HEK293T (cell line): ENCODE results near the gene ELF4.

Experiments
- CTCF ChIA-PET: fragments of 350-600 bp; formaldehyde crosslinking; extraction: SDS; loops from one replicate; lab custom pipeline; 2021; ENCODE audit warnings: antibody characterized with exemption, inconsistent platforms; lab: Yijun Ruan, JAX
- POLR2A ChIA-PET: fragments of 350-600 bp; formaldehyde crosslinking; extraction: SDS; loops from one replicate; lab custom pipeline; 2020; ENCODE audit warnings: antibody characterized with exemption, inconsistent platforms; lab: Yijun Ruan, JAX
- DNase-seq: peaks from one replicate; pipeline ENCODE4 v3.0.0; 2012; ENCODE audit warnings: mixed read lengths; ENCODE audit errors: extremely low spot score
- ARNT ChIP-seq: fragments of 450-650 bp; IDR thresholded peaks from 2 replicates; pipeline ENCODE4 v1.6.1; 2017; ENCODE audit warnings: mild to moderate bottlenecking
- BHLHE40 ChIP-seq: fragments of 450-650 bp; IDR thresholded peaks from 2 replicates; pipeline ENCODE4 v1.6.1; 2016; ENCODE audit warnings: mild to moderate bottlenecking, moderate library complexity, borderline replicate concordance
- CTBP1 ChIP-seq: fragments of 450-650 bp; IDR thresholded peaks from 2 replicates; pipeline ENCODE4 v1.6.1; 2016; ENCODE audit warnings: borderline replicate concordance
- ELF4 ChIP-seq: fragments of 450-650 bp; IDR thresholded peaks from 2 replicates; pipeline ENCODE4 v1.6.1; 2017; ENCODE audit warnings: antibody characterized with exemption
- FOXA1 ChIP-seq: fragments of 450-650 bp; IDR thresholded peaks from 2 replicates; pipeline ENCODE4 v1.6.1; 2016; ENCODE audit warnings: mild to moderate bottlenecking
- FOXK2 ChIP-seq: fragments of 450-650 bp; IDR thresholded peaks from 2 replicates; pipeline ENCODE4 v1.6.1; 2016; ENCODE audit warnings: mild to moderate bottlenecking
- FOXM1 ChIP-seq: fragments of 450-650 bp; IDR thresholded peaks from 2 replicates; pipeline ENCODE4 v1.6.1; 2017; ENCODE audit warnings: mild to moderate bottlenecking, borderline replicate concordance
- HDGF ChIP-seq: fragments of 450-650 bp; IDR thresholded peaks from 2 replicates; pipeline ENCODE4 v1.6.1; 2017; ENCODE audit warnings: antibody characterized with exemption, borderline replicate concordance
- L3MBTL2 ChIP-seq: fragments of 450-650 bp; conservative IDR thresholded peaks from 2 replicates; pipeline ENCODE4 v1.6.1; 2016; ENCODE audit warnings: mild to moderate bottlenecking
- LEF1 ChIP-seq: fragments of 450-650 bp; IDR thresholded peaks from 2 replicates; pipeline ENCODE4 v1.6.1; 2017; ENCODE audit warnings: mild to moderate bottlenecking, borderline replicate concordance
- NFRKB ChIP-seq: fragments of 450-650 bp; IDR thresholded peaks from 2 replicates; pipeline ENCODE4 v1.6.1; 2016; ENCODE audit warnings: mild to moderate bottlenecking, moderate library complexity
- SP1 ChIP-seq: fragments of 450-650 bp; IDR thresholded peaks from 2 replicates; pipeline ENCODE4 v1.6.1; 2017
- SUZ12 ChIP-seq: fragments of 450-650 bp; IDR thresholded peaks from 2 replicates; pipeline ENCODE4 v1.6.1; 2016; ENCODE audit warnings: mild to moderate bottlenecking
- TARDBP ChIP-seq: fragments of 450-650 bp; IDR thresholded peaks from 2 replicates; pipeline ENCODE4 v1.6.1; 2016
- ZNF384 ChIP-seq: fragments of 450-650 bp; IDR thresholded peaks from 2 replicates; pipeline ENCODE4 v1.6.1; 2016
- TF ChIP-seq, protein P1 (sequence below): fragments of 450-650 bp; IDR thresholded peaks from 2 replicates; pipeline ENCODE4 v1.6.1; 2016

ELF4 gene

DNA sequence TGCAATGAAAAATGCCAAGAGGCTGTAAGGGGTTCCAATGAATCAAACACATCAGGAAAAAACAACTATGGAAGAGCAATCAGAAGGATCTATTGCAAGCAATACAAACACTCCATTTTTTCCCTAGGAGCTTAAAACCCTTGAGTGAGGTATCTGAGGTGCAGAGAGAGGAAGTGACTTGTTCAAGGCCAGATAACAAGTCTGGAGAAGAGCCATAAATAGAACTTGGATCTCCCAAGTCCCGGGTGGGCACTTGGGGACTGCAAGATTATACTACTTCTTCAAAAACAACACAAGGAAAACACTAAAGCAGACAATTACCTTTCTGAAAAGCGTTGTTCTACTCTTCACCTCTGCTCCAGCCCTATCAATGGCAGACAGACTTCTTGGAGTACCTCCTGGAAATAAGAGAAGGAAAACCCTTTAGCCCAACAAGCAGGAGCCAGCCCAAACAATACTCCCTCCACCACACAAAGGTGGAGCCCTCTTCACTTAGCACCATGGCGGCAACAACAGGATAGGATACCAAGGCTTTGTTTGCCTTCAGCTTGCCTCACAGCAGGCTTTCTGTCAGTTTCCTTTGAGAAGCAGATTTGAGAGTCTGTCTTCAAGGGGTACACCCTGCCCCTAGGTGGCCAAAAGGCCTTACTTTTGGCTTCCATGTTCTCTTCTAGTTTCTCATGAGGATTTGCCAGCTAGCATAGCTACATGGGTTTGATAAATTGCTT, 29.3 kb upstream of the ELF4 start:
- no peak for DNase-seq
- ChIA-PET CTCF (interaction anchor here (1.0 kb wide), 1 partner anchor 37 kb away, joined by 7 read pairs; no protein-coding TSS in a partner anchor), POLR2A (no interaction called here)
- no peak for TF ChIP-seq ZNF384
- no peak for TF ChIP-seq FOXK2

DNA sequence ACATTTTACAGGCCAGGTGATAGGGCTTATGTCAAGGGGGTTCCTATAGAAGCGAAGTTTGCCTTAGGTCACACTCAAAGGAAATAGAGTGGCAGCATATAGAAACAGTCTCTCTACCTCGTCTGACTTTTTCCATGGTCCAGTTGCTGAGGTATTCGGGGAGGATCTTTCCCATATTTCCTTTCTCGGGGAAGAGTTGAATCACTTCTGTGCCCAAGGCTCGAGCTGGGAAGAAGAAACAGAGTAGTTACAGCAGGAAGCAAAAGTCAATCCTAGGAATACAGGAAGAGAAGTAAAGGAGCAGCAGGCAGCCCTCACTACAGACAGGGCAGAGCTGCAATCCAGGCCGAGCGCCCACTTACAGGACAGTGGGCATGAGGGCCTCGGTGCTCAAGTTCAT, 26.7 kb upstream of the ELF4 start:
- CTCF ChIA-PET, result no interaction called here
- TF ChIP-seq L3MBTL2 (no peak), FOXK2 (no peak)
- no peak for DNase-seq
- POLR2A ChIA-PET, result no interaction called here

- POLR2A ChIA-PET, result no interaction called here
- CTCF ChIA-PET, result no interaction called here
- no peak for DNase-seq
- TF ChIP-seq BHLHE40, result no peak
- TF ChIP-seq ELF4, result no peak
- no peak for TF ChIP-seq ARNT
- no peak for TF ChIP-seq FOXK2
- TF ChIP-seq ZNF384, result no peak
Observed at GRCh38 chrX:130136496-130136895, 26.2 kb upstream of the ELF4 start.

DNA sequence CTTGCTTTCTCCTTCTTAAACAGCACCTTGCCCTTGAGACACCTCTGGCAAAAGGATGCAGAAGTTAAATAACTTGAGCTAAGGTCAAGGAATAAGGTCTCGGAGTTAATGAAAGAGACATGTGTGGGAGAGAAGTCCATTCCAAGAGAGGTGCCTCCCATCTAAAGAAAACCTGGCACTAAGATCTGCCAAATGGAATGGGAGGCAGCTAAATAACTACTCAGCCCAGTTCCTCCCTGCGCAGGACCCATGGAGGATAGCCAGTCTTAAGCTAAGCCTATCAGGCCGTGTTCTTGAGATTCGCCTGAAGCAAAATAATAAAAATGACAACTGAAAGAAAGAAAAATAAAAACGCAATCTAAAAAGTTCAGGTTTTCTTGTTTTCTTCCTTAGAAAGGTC, 20.7 kb upstream of the ELF4 start:
- DNase-seq, result no peak
- POLR2A ChIA-PET, result no interaction called here
- CTCF ChIA-PET, result interaction anchor here (1.7 kb wide), 1 partner anchor 10 kb away, joined by 4 read pairs; no protein-coding TSS in a partner anchor
- TF ChIP-seq ZNF384 (no peak), SUZ12 (no peak), BHLHE40 (no peak), ARNT (no peak), CTBP1 (no peak), HDGF (no peak), ELF4 (no peak), FOXM1 (no peak), SP1 (no peak), TARDBP (no peak), FOXK2 (no peak)
- TF ChIP-seq, protein P1, sequence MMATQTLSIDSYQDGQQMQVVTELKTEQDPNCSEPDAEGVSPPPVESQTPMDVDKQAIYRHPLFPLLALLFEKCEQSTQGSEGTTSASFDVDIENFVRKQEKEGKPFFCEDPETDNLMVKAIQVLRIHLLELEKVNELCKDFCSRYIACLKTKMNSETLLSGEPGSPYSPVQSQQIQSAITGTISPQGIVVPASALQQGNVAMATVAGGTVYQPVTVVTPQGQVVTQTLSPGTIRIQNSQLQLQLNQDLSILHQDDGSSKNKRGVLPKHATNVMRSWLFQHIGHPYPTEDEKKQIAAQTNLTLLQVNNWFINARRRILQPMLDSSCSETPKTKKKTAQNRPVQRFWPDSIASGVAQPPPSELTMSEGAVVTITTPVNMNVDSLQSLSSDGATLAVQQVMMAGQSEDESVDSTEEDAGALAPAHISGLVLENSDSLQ, result no peak

DNA sequence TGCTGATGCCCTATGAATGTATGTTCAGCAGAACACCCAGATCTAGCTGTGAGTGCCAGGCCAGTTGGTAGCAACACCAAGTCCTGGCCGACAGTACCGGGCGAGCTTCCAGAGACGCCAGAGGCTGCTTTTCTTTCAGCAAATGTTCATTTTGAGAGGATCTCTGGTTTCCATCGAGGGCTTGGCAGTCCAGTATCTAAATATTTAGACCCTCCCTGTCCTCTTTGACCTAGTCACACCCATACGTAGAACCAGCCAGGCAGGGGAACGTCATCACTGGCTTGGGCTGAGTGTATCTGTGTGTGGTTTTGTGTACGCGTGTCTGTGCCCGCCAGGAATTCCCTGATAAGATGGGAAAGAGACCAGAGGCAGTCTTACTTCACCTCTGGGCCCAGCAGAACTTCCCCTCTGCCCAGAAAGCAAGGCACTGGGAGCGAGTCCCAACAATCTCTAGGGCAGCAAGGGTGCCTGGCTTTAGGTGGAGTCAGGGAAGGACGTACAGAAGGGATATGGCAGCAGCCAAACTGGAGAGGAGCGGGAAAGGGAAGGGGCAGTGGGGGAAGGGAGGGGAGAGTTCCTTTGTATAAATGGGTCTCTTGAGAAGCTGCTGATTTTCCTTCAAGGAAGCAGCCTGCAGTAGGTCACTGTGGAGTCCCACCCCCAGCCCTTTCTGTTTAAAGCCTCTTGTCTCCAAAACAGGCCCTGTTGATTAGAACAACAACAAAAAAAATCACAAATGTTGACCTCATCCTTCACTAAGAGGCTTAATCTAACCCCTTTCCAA, 15.0 kb upstream of the ELF4 start:
- ChIA-PET CTCF (no interaction called here), POLR2A (no interaction called here)
- TF ChIP-seq SP1 (no peak), FOXM1 (no peak), TARDBP (no peak), BHLHE40 (no peak), NFRKB (no peak), FOXA1 (no peak), CTBP1 (no peak), SUZ12 (no peak), LEF1 (no peak), FOXK2 (no peak), HDGF (no peak), ZNF384 (no peak), L3MBTL2 (no peak), ARNT (no peak), ELF4 (no peak)
- TF ChIP-seq, protein P1, result no peak
- DNase-seq, result no peak

- DNase-seq, result no peak
- POLR2A ChIA-PET, result no interaction called here
- CTCF ChIA-PET, result no interaction called here
- TF ChIP-seq ZNF384 (no peak), FOXM1 (no peak), BHLHE40 (no peak), FOXA1 (no peak), FOXK2 (no peak), L3MBTL2 (no peak), HDGF (no peak), SUZ12 (no peak), SP1 (no peak), TARDBP (no peak), LEF1 (no peak), CTBP1 (no peak), NFRKB (no peak), ELF4 (no peak), ARNT (no peak)
- TF ChIP-seq, protein P1, result no peak
Observed at GRCh38 chrX:130124577-130124976, 14.3 kb upstream of the ELF4 start.
